Measurements from ENCODE around the gene SAP25. TPM values are rescaled to one million over a fixed set of nuclear protein-coding genes. Genes with fewer than 3 reads are reported as not detected.

Gene SAP25
- total and polyA plus RNA-seq, 2 of the 8 experiments (the other 6 are each of a cell fraction or from before 2014, with no cell fraction given): 3.6 to 5.8 TPM

- TF ChIP-seq CTCF (IDR thresholded peaks at IDR 0.05; ENCODE audit: control extremely low read depth in 1 of 3, insufficient read depth in 1 of 3, low read depth in 1 of 3, low read length in 3 of 3): peak in 1 of 3 experiments; percentile 27; a peak in 2 of 4 replicates
- TF ChIP-seq MAX (IDR thresholded peaks at IDR 0.05): peak; percentile 52
- peak; percentile 34; the same call in 1 of the 2 replicates for TF ChIP-seq PHF8 (conservative IDR thresholded peaks at IDR 0.05; ENCODE audit: low read depth, low read length)
- 0 out of 2 replicates have a peak, but pooled peaks have one; percentile 68 for TF ChIP-seq GABPA (IDR thresholded peaks at IDR 0.05; ENCODE audit: borderline replicate concordance, insufficient read depth, low read length)
- peak; percentile 78 for TF ChIP-seq KDM4A (IDR thresholded peaks at IDR 0.05; ENCODE audit: low read depth, low read length, severe bottlenecking)
- peak; percentile 70 for TF ChIP-seq TAF1 (IDR thresholded peaks at IDR 0.05; ENCODE audit: low read depth, low read length)
- TF ChIP-seq ASH2L (IDR thresholded peaks at IDR 0.05; ENCODE audit: low read length): peak; percentile 59
- TF ChIP-seq SAP30 (IDR thresholded peaks at IDR 0.05; ENCODE audit: insufficient read depth, insufficient replicate concordance, low read length): no peak
These were observed 30.6 kb upstream of the SAP25 start (continued) for GRCh38 chr7:100604028-100604975.
